ENCODE data around the gene RAB31. TPM values are rescaled to one million over a fixed set of nuclear protein-coding genes. Genes with fewer than 3 reads are reported as not detected.
"Not testable (repeated sequence)": the region's sequence is repeated elsewhere in the genome, so short reads cannot be mapped to it uniquely, and the experiment has no call there.

RAB31 gene
- total RNA-seq, 4 donors from 2014 or later = 51.1 to 79.3 (median 67.9) TPM

GRCh38 chr18:9887992-9888391, 179.9 kb downstream of the RAB31 start:
- TF ChIP-seq CTCF (IDR thresholded peaks at IDR 0.05) = no peak
- no peak for DNase-seq (ENCODE audit: low spot score)
- ATAC-seq (ENCODE audit: low FRiP score) = no peak

- DNase-seq (ENCODE audit: low spot score) = no peak
- no peak for TF ChIP-seq CTCF (IDR thresholded peaks at IDR 0.05)
- ATAC-seq (ENCODE audit: low FRiP score) = no peak
Observed at GRCh38 chr18:9890196-9890595, 182.1 kb downstream of the RAB31 start.

GRCh38 chr18:9890957-9891356, 182.9 kb downstream of the RAB31 start:
- ATAC-seq (ENCODE audit: low FRiP score) = no peak
- DNase-seq (ENCODE audit: low spot score) = no peak
- no peak for TF ChIP-seq CTCF (IDR thresholded peaks at IDR 0.05)

GRCh38 chr18:9891515-9891914, 183.4 kb downstream of the RAB31 start:
- DNase-seq (ENCODE audit: low spot score); ATAC-seq (ENCODE audit: low FRiP score): not testable (repeated sequence)

- DNase-seq (ENCODE audit: low spot score) (no peak), ATAC-seq (ENCODE audit: low FRiP score) (no peak)
- TF ChIP-seq CTCF (IDR thresholded peaks at IDR 0.05) = no peak
Observed at GRCh38 chr18:9894454-9895068, 186.5 kb downstream of the RAB31 start.

GRCh38 chr18:9897129-9897528, 189.0 kb downstream of the RAB31 start:
- DNase-seq (ENCODE audit: low spot score) (no peak), ATAC-seq (ENCODE audit: low FRiP score) (no peak)
- no peak for TF ChIP-seq CTCF (IDR thresholded peaks at IDR 0.05)

- ATAC-seq (ENCODE audit: low FRiP score) = not testable (repeated sequence)
Observed at GRCh38 chr18:9897787-9898291, 189.7 kb downstream of the RAB31 start.

GRCh38 chr18:9898792-9899549, 190.9 kb downstream of the RAB31 start:
- TF ChIP-seq CTCF (IDR thresholded peaks at IDR 0.05) = no peak
- DNase-seq (ENCODE audit: low spot score) (no peak), ATAC-seq (ENCODE audit: low FRiP score) (no peak)

More at GRCh38 chr18:9897787-9898291, 189.7 kb downstream of the RAB31 start:
- not testable (repeated sequence) for DNase-seq (ENCODE audit: low spot score)

- not testable (repeated sequence) for DNase-seq (ENCODE audit: low spot score); ATAC-seq (ENCODE audit: low FRiP score)
Observed at GRCh38 chr18:9899550-9899930, 191.4 kb downstream of the RAB31 start.

All from omental fat pad (tissue), 4 donors.